ENCODE measurements around the gene SLC22A23.

The SLC22A23 gene

DNA sequence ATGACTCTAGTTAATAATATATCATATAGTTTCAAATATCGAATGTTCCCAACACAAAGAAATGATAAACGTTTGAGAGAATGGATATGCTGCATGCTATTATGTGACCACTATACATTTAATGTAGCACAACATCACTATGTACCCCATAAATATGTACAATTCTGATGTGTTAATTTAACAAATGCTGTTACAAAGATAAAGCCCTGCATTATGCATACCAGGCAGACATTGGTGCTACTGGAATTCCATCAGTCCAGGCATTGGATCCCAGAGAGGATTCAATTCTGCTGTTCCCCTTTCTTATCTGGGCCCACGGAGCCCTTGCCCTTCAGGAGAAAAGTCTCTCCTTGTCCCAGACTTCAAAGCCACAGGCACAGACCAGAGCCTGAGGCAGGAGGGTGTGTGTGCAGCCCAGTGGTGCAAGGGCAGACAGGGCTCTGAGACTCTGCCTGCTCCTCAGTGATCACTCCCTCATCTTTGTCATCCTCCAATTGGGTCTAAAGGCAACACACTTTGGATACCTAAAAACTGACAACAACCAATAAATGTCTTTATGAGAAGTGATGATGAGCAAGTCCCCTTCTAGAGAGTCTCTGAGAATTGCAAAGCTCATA is 152.9 kb downstream of the SLC22A23 start:
- no peak for TF ChIP-seq CTCF (conservative IDR thresholded peaks at IDR 0.05; ENCODE audit: low read depth)
- CTCF ChIA-PET = interaction anchor here (1.0 kb wide), 1 partner anchor 428 kb away, joined by 3 read pairs; no protein-coding TSS in a partner anchor
- POLR2A ChIA-PET (ENCODE audit: low non-redundant PET) = no interaction called here

DNA sequence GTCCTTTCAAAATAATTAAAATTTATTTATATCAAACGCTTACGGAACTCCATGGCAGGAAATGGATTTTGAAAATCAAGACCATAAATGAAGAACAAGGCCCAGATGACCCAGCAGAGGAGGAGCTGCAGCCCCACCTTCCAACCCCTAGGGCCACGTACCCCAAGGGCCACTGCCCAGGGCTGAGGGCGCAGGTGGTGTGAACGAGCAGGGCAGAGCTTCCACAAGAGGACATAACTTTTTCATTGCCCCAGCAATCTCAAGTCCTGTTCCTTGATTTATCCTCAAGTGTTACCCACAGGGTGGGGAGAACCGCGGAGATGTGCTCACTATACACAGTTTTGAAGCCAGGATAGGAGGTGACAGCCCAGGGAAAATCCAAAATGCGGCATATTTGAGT is 155.3 kb downstream of the SLC22A23 start:
- no peak overlapping the region for H3K27ac ChIP-seq
- no peak for TF ChIP-seq CTCF (conservative IDR thresholded peaks at IDR 0.05; ENCODE audit: low read depth)
- ChIA-PET CTCF (interaction anchor here (0.7 kb wide), 1 partner anchor 369 kb away, joined by 3 read pairs; no protein-coding TSS in a partner anchor), POLR2A (ENCODE audit: low non-redundant PET) (no interaction called here)
- no peak for DNase-seq (ENCODE audit: low spot score)

More for the DNA sequence above, 152.9 kb downstream of the SLC22A23 start:
- DNase-seq (ENCODE audit: low spot score) = no peak
- H3K27ac ChIP-seq = no peak overlapping the region

- ChIA-PET POLR2A (ENCODE audit: low non-redundant PET) (interaction anchor here (0.6 kb wide), 1 partner anchor 212 kb away, joined by 6 read pairs; no protein-coding TSS in a partner anchor), CTCF (no interaction called here)
- TF ChIP-seq CTCF (conservative IDR thresholded peaks at IDR 0.05; ENCODE audit: low read depth) = no peak
These were observed 157.6 kb downstream of the SLC22A23 start for GRCh38 chr6:3299221-3299620.

GRCh38 chr6:3297909-3298308 is 158.9 kb downstream of the SLC22A23 start:
- no peak overlapping the region; the same call in 1 of the 2 replicates for H3K27ac ChIP-seq
- CTCF ChIA-PET = no interaction called here
- no peak for DNase-seq (ENCODE audit: low spot score)
- POLR2A ChIA-PET (ENCODE audit: low non-redundant PET) = no interaction called here
- no peak for TF ChIP-seq CTCF (conservative IDR thresholded peaks at IDR 0.05; ENCODE audit: low read depth)

More at GRCh38 chr6:3299221-3299620, 157.6 kb downstream of the SLC22A23 start:
- DNase-seq (ENCODE audit: low spot score) = no peak
- H3K27ac ChIP-seq = no peak overlapping the region

DNA sequence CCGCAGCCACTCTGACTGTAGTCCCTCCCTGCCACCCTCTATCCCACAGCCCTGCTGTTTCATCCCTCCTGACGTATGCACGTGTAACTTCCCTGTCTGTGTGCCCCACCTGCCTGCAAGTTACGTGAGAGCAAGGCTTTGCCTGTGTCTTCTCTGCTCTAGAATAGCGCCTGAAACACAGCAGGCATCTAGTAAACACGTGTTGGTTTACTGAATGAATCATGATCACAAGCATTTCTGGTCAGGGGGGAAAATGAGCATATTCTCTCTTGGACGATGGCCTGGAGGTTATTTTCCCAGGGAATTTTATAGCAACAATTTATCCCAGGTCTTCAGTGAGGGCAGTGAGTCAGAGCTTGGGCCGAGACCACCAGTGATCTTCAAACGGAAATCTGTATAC is 159.8 kb downstream of the SLC22A23 start:
- H3K27ac ChIP-seq = no peak overlapping the region
- POLR2A ChIA-PET (ENCODE audit: low non-redundant PET) = interaction anchor here (0.6 kb wide), 1 partner anchor 63 kb away, joined by 4 read pairs; no protein-coding TSS in a partner anchor
- CTCF ChIA-PET = interaction anchor here (0.5 to 1.2 kb wide), 2 partner anchors 71 to 435 kb away, joined by 3 read pairs; no protein-coding TSS in a partner anchor
- no peak for TF ChIP-seq CTCF (conservative IDR thresholded peaks at IDR 0.05; ENCODE audit: low read depth)
- no peak for DNase-seq (ENCODE audit: low spot score)

DNA sequence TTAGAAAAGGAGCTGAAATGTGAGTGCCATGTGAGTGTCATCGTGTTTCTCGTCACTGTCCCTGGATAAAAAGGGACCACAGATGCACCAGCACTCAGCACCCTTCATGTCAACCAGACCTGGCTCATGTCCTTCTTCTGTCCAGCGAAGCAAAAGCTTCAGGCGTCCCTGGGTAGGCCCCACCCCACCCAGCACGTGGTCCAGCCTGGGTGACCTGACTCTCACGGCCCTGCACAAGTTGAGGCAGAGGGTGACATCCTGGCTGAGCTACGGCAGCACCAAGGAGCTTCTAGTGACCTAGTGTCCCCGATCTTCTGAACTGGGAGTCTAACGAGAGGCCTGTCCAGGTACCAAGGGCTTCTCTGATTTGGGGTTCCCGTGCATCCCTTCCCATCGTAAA is 160.3 kb downstream of the SLC22A23 start:
- no peak for TF ChIP-seq CTCF (conservative IDR thresholded peaks at IDR 0.05; ENCODE audit: low read depth)
- no peak overlapping the region for H3K27ac ChIP-seq
- no peak for DNase-seq (ENCODE audit: low spot score)
- ChIA-PET CTCF (interaction anchor here (0.5 to 1.2 kb wide), 2 partner anchors 144 to 436 kb away, joined by 3 read pairs; no protein-coding TSS in a partner anchor), POLR2A (ENCODE audit: low non-redundant PET) (no interaction called here)
